HepG2 (cell line): ENCODE measurements around the gene CAMSAP3. TPM values are rescaled to one million over a fixed set of nuclear protein-coding genes. Genes with fewer than 3 reads are reported as not detected.
A peak's percentile ranks its signal among the peaks of the same experiment; 100 is the strongest.

ENCODE experiments used
- ARHGAP35 ChIP-seq: sonication (generic); formaldehyde crosslinking; IDR thresholded peaks from 2 replicates; pipeline ENCODE4 v1.9.0; 2022; ENCODE audit warnings: mild to moderate bottlenecking, inconsistent platforms, moderate library complexity, missing genetic modification reagents, borderline replicate concordance
- DZIP1 ChIP-seq: sonication (generic); formaldehyde crosslinking; IDR thresholded peaks from 2 replicates; pipeline ENCODE4 v1.5.0; 2020; ENCODE audit warnings: mild to moderate bottlenecking, missing genetic modification reagents
- FOXP4 ChIP-seq: sonication (generic); formaldehyde crosslinking; IDR thresholded peaks from 2 replicates; pipeline ENCODE4 v1.4.0; 2020; ENCODE audit warnings: missing genetic modification reagents
- GATAD2A ChIP-seq: IDR thresholded peaks from 2 replicates; pipeline ENCODE4 v1.6.1; 2016
- HCFC1 ChIP-seq: fragments of 150-350 bp; IDR thresholded peaks from 2 replicates; pipeline ENCODE4 v1.6.1; 2014; ENCODE audit warnings: low read depth, low read length
- KLF12 ChIP-seq: sonication (generic); formaldehyde crosslinking; IDR thresholded peaks from 2 replicates; pipeline ENCODE4 v1.4.0; 2020; ENCODE audit warnings: missing genetic modification reagents, borderline replicate concordance
- MAF1 ChIP-seq: sonication (generic); formaldehyde crosslinking; IDR thresholded peaks from 2 replicates; pipeline ENCODE4 v1.5.0; 2020; ENCODE audit warnings: missing genetic modification reagents, borderline replicate concordance
- MLXIP ChIP-seq: sonication (generic); formaldehyde crosslinking; IDR thresholded peaks from 2 replicates; pipeline ENCODE4 v1.9.0; 2021; ENCODE audit warnings: missing genetic modification reagents, borderline replicate concordance
- RARA ChIP-seq: IDR thresholded peaks from 2 replicates; pipeline ENCODE4 v1.6.1; 2016; ENCODE audit warnings: missing genetic modification reagents, missing compliant biosample characterization
- TERF1 ChIP-seq: sonication (generic); formaldehyde crosslinking; IDR thresholded peaks from 2 replicates; pipeline ENCODE4 v1.8.0; 2022; ENCODE audit warnings: mild to moderate bottlenecking, missing genetic modification reagents, moderate library complexity
- ZBTB20 ChIP-seq: sonication (generic); formaldehyde crosslinking; IDR thresholded peaks from 2 replicates; pipeline ENCODE4 v1.8.1; 2023; ENCODE audit warnings: missing genetic modification reagents, low read depth, mild to moderate bottlenecking, borderline replicate concordance
- ZFP1 ChIP-seq: IDR thresholded peaks from 2 replicates; pipeline ENCODE4 v1.6.1; 2016
- ZNF143 ChIP-seq: sonication (generic); formaldehyde crosslinking; IDR thresholded peaks from 2 replicates; pipeline ENCODE4 v1.4.0; 2020; ENCODE audit warnings: missing genetic modification reagents
- ZNF18 ChIP-seq: sonication (generic); formaldehyde crosslinking; IDR thresholded peaks from 2 replicates; pipeline ENCODE4 v1.8.0; 2022; ENCODE audit warnings: mild to moderate bottlenecking, missing genetic modification reagents; ENCODE audit not compliant: insufficient replicate concordance
- ZNF335 ChIP-seq: sonication (generic); formaldehyde crosslinking; IDR thresholded peaks from 2 replicates; pipeline ENCODE4 v1.4.0; 2020; ENCODE audit warnings: missing genetic modification reagents
- ZNF720 ChIP-seq: sonication (generic); formaldehyde crosslinking; IDR thresholded peaks from 2 replicates; pipeline ENCODE4 v1.4.0; 2020; ENCODE audit warnings: missing genetic modification reagents
- ZNF83 ChIP-seq: sonication (generic); formaldehyde crosslinking; IDR thresholded peaks from 2 replicates; pipeline ENCODE4 v1.4.0; 2020; ENCODE audit warnings: missing genetic modification reagents, mild to moderate bottlenecking, borderline replicate concordance
- ZSCAN25 ChIP-seq: sonication (generic); formaldehyde crosslinking; IDR thresholded peaks from 2 replicates; pipeline ENCODE4 v1.8.0; 2022; ENCODE audit warnings: mild to moderate bottlenecking, missing genetic modification reagents
- polyA plus RNA-seq, 8 experiments: library from polyadenylated mRNA; depleted of rRNA in 3 of 8; stranded (reverse) in 7 of 8; unstranded in 1 of 8; fragments of >200 nt; fragmentation: Illumina TruSeq in 4 of 8; extraction: Trizol in 4 of 8; gene quantifications; 2 replicates each; pipeline versions ENCODE4 v1.2.1 to v1.2.3, GENCODE V29; 2011 to 2016; ENCODE audit warnings: low read depth in 4 of 8, missing spikeins in 1 of 8, mixed read lengths in 1 of 8; ENCODE audit not compliant: insufficient read depth in 1 of 8
- total RNA-seq, 5 experiments: library from RNA; depleted of rRNA; stranded (reverse); fragments of >200 nt; fragmentation: Illumina TruSeq; extraction: Trizol; gene quantifications; 2 replicates each; pipeline ENCODE4 v1.2.3, GENCODE V29; 2016; ENCODE audit warnings: low read depth in 1 of 5

The CAMSAP3 gene
- total and polyA plus RNA-seq, 2 of the 13 experiments (the other 11 are each of a cell fraction or from before 2014, with no cell fraction given): 10.8 to 11.8 TPM

GRCh38 chr19:7562646-7563393 lies 32.8 kb upstream of the CAMSAP3 start (continued):
- TF ChIP-seq TERF1 (CRISPR knock-in tag) (no peak), ZFP1 (CRISPR knock-in tag) (peak; percentile 97), ZNF143 (peak; percentile 67), RARA (CRISPR knock-in tag) (peak; percentile 90), ZNF335 (CRISPR knock-in tag) (peak; percentile 96), MAF1 (CRISPR knock-in tag) (peak; percentile 98), ZSCAN25 (CRISPR knock-in tag) (peak; percentile 89; the same call in 1 of the 2 replicates), ZNF83 (CRISPR knock-in tag) (peak; percentile 98), KLF12 (peak; percentile 98), GATAD2A (CRISPR knock-in tag) (peak; percentile 64), MLXIP (CRISPR knock-in tag) (peak; percentile 97), ZBTB20 (CRISPR knock-in tag) (peak; percentile 97; the same call in 1 of the 2 replicates), FOXP4 (CRISPR knock-in tag) (peak; percentile 72), ZNF18 (peak; percentile 97), ARHGAP35 (CRISPR knock-in tag) (peak; percentile 99; the same call in 1 of the 2 replicates), DZIP1 (peak; percentile 79; the same call in 1 of the 2 replicates), HCFC1 (no peak), ZNF720 (peak; percentile 98)
